HepG2 (cell line): ENCODE data around the gene DPY30. TPM values are rescaled to one million over a fixed set of nuclear protein-coding genes. Genes with fewer than 3 reads are reported as not detected.
A peak's percentile ranks its signal among the peaks of the same experiment; 100 is the strongest.

Source experiments
- ATAC-seq: fragments of 200-7000 bp; cut with Tn5 transposase; 3 replicates; pipeline ENCODE4 v1.9.1; 2020; ENCODE audit warnings: mild to moderate bottlenecking, moderate library complexity
- BruUV-seq: library from RNA; stranded (reverse); fragments of 400-500 nt; replicated peaks from 2 replicates; lab custom pipeline; 2021; lab: Mats Ljungman, UMichigan
- CTCF ChIA-PET: fragments of 300-600 bp; formaldehyde crosslinking; extraction: SDS; loops from one replicate; lab custom pipeline; 2021; ENCODE audit warnings: low total read pairs, inconsistent platforms, low intra/inter-chr PET ratio; lab: Yijun Ruan, JAX
- POLR2A ChIA-PET: fragments of 350-600 bp; sonication (Branson Sonifier 250); formaldehyde crosslinking; loops from one replicate; lab custom pipeline; 2020; ENCODE audit warnings: antibody characterized with exemption, inconsistent platforms; lab: Yijun Ruan, JAX
- DNase-seq: peaks from one replicate; pipeline ENCODE4 v3.0.0-alpha.2; 2015; ENCODE audit warnings: low spot score
- FAIRE-seq: peaks from 3 replicates; lab custom pipeline; 2011; peaks lifted over from hg19 to GRCh38; lab: Jason Lieb, UNC
- H2AFZ ChIP-seq: one replicate; pipeline ENCODE4 v1.6.1; 2011; ENCODE audit warnings: low read length, inconsistent platforms
- H3K27ac ChIP-seq: fragments of 300-600 bp; 3 replicates; pipeline ENCODE4 v1.8.0; 2011; ENCODE audit warnings: mixed run types, mild to moderate bottlenecking, mixed read lengths, low read length, inconsistent platforms; ENCODE audit not compliant: insufficient read depth; ENCODE audit errors: extremely low read length
- H3K27me3 ChIP-seq, 2 experiments: fragments of 200-600 bp in 1 of 2; 2 replicates in 1 of 2; 3 replicates in 1 of 2; pipeline versions ENCODE4 v1.6.0 to v1.8.0; 2011; ENCODE audit warnings: low read length in 2 of 2, mild to moderate bottlenecking in 2 of 2, moderate library complexity in 2 of 2, inconsistent platforms in 1 of 2; ENCODE audit not compliant: insufficient read depth in 2 of 2, control insufficient read depth in 1 of 2
- H3K36me3 ChIP-seq, 2 experiments: fragments of 200-600 bp in 1 of 2; replicated peaks in 1 of 2; 2 replicates in 1 of 2; 3 replicates in 1 of 2; pipeline versions ENCODE4 v1.5.1 to v1.8.0; 2011; ENCODE audit warnings: low read length in 2 of 2, inconsistent platforms in 1 of 2; ENCODE audit not compliant: insufficient read depth in 2 of 2, control insufficient read depth in 1 of 2
- H3K4me1 ChIP-seq: 2 replicates; pipeline ENCODE4 v1.5.1; 2012; ENCODE audit warnings: low read length, inconsistent platforms; ENCODE audit not compliant: insufficient read depth
- H3K4me2 ChIP-seq: 2 replicates; pipeline ENCODE4 v1.6.0; 2011; ENCODE audit warnings: low read depth, low read length, inconsistent platforms
- H3K4me3 ChIP-seq, 3 experiments: fragments of 200-600 bp in 1 of 3; sonication (generic), shearing (Covaris generic) in 1 of 3; replicated peaks in 1 of 3; 2 replicates each; pipeline ENCODE4 v1.5.1; 2011 to 2016; ENCODE audit warnings: low read length in 3 of 3, inconsistent platforms in 2 of 3, low read depth in 2 of 3, mild to moderate bottlenecking in 2 of 3, control low read depth in 1 of 3, mixed read lengths in 1 of 3; ENCODE audit not compliant: insufficient read depth in 1 of 3
- H3K79me2 ChIP-seq: one replicate; pipeline ENCODE4 v1.6.1; 2011; ENCODE audit warnings: low read length, inconsistent platforms; ENCODE audit not compliant: insufficient read depth
- H3K9ac ChIP-seq: 2 replicates; pipeline ENCODE4 v1.6.0; 2011; ENCODE audit warnings: mild to moderate bottlenecking, low read depth, low read length, inconsistent platforms; ENCODE audit not compliant: insufficient read depth
- H3K9me3 ChIP-seq: 2 replicates; pipeline ENCODE4 v1.5.1; 2012; ENCODE audit warnings: mild to moderate bottlenecking, low read length
- H4K20me1 ChIP-seq: 2 replicates; pipeline ENCODE4 v1.6.0; 2011; ENCODE audit warnings: inconsistent platforms, mild to moderate bottlenecking, low read length, moderate library complexity; ENCODE audit not compliant: insufficient read depth
- GATAD2A ChIP-seq: IDR thresholded peaks from 2 replicates; pipeline ENCODE4 v1.6.1; 2016
- HNF4G ChIP-seq, 2 experiments: sonication (generic) in 1 of 2; formaldehyde crosslinking in 1 of 2; IDR thresholded peaks; 2 replicates each; pipeline versions ENCODE4 v1.4.0 to v1.6.1; 2011 to 2020; ENCODE audit warnings: borderline replicate concordance in 2 of 2, low read depth in 2 of 2, mild to moderate bottlenecking in 2 of 2, low read length in 1 of 2, missing genetic modification reagents in 1 of 2, moderate library complexity in 1 of 2
- MATR3 ChIP-seq: sonication (generic); formaldehyde crosslinking; IDR thresholded peaks from 2 replicates; pipeline ENCODE4 v1.4.0; 2020; ENCODE audit warnings: missing genetic modification reagents
- RARG ChIP-seq: sonication (generic); formaldehyde crosslinking; IDR thresholded peaks from 2 replicates; pipeline ENCODE4 v1.4.0; 2020; ENCODE audit warnings: low read depth, mild to moderate bottlenecking, missing genetic modification reagents
- RXRB ChIP-seq: IDR thresholded peaks from 2 replicates; pipeline ENCODE4 v1.6.1; 2016; ENCODE audit warnings: borderline replicate concordance, missing genetic modification reagents, missing compliant biosample characterization
- TEAD3 ChIP-seq: optimal IDR thresholded peaks from 2 replicates; pipeline ENCODE3; 2016; ENCODE audit warnings: borderline replicate concordance
- ZEB1 ChIP-seq: IDR thresholded peaks from 2 replicates; pipeline ENCODE4 v1.6.1; 2012; ENCODE audit warnings: mild to moderate bottlenecking, low read depth, inconsistent platforms; ENCODE audit not compliant: insufficient replicate concordance
- ZNF33B ChIP-seq: sonication (generic); formaldehyde crosslinking; IDR thresholded peaks from 2 replicates; pipeline ENCODE4 v1.5.1; 2020; ENCODE audit warnings: mild to moderate bottlenecking, missing genetic modification reagents
- ZNF460 ChIP-seq: sonication (generic); formaldehyde crosslinking; IDR thresholded peaks from 2 replicates; pipeline ENCODE4 v1.5.1; 2020; ENCODE audit warnings: missing genetic modification reagents, mild to moderate bottlenecking, borderline replicate concordance
- ZNF530 ChIP-seq: sonication (generic); formaldehyde crosslinking; IDR thresholded peaks from 2 replicates; pipeline ENCODE4 v1.5.0; 2020; ENCODE audit warnings: low read depth, mild to moderate bottlenecking, missing genetic modification reagents
- ZNF749 ChIP-seq: sonication (generic); formaldehyde crosslinking; IDR thresholded peaks from 2 replicates; pipeline ENCODE4 v1.8.0; 2022; ENCODE audit warnings: mild to moderate bottlenecking, missing genetic modification reagents, moderate library complexity, borderline replicate concordance
- ZNF883 ChIP-seq: sonication (generic); formaldehyde crosslinking; IDR thresholded peaks from 2 replicates; pipeline ENCODE4 v1.5.1; 2020; ENCODE audit warnings: mild to moderate bottlenecking, missing genetic modification reagents; ENCODE audit errors: not compliant biosample characterization
- in situ Hi-C: cut with HindIII; loops from 2 replicates; pipeline ENCODE4 v1.10.0; 2017; ENCODE audit warnings: low pct_unique_long_range_greater_than_20kb; ENCODE audit not compliant: extremely low pct_ligation_motif_present
- intact Hi-C: fragments of 100-400 bp; cut with micrococcal nuclease; formaldehyde crosslinking; loops from one replicate; pipeline ENCODE4 v1.10.0; 2022; ENCODE audit not compliant: unreplicated experiment
- polyA plus RNA-seq, 8 experiments: library from polyadenylated mRNA; depleted of rRNA in 3 of 8; stranded (reverse) in 7 of 8; unstranded in 1 of 8; fragments of >200 nt; fragmentation: Illumina TruSeq in 4 of 8; extraction: Trizol in 4 of 8; gene quantifications; 2 replicates each; pipeline versions ENCODE4 v1.2.1 to v1.2.3, GENCODE V29; 2011 to 2016; ENCODE audit warnings: low read depth in 4 of 8, missing spikeins in 1 of 8, mixed read lengths in 1 of 8; ENCODE audit not compliant: insufficient read depth in 1 of 8
- total RNA-seq, 5 experiments: library from RNA; depleted of rRNA; stranded (reverse); fragments of >200 nt; fragmentation: Illumina TruSeq; extraction: Trizol; gene quantifications; 2 replicates each; pipeline ENCODE4 v1.2.3, GENCODE V29; 2016; ENCODE audit warnings: low read depth in 1 of 5
- TF ChIP-seq, protein P1 (sequence below): sonication (generic); formaldehyde crosslinking; IDR thresholded peaks from 2 replicates; pipeline ENCODE4 v1.8.0; 2022; ENCODE audit warnings: mild to moderate bottlenecking, missing genetic modification reagents, borderline replicate concordance
- TF ChIP-seq, protein P2 (sequence below): IDR thresholded peaks from 2 replicates; pipeline ENCODE4 v1.6.1; 2012; ENCODE audit warnings: low read length, improper control_type of control experiment
- TF ChIP-seq, protein P3 (sequence below): IDR thresholded peaks from 2 replicates; pipeline ENCODE4 v1.6.1; 2016; ENCODE audit warnings: missing compliant biosample characterization, missing genetic modification reagents, borderline replicate concordance
- TF ChIP-seq, protein P4 (sequence below): IDR thresholded peaks from 2 replicates; pipeline ENCODE4 v1.6.1; 2016; ENCODE audit warnings: low read depth
- TF ChIP-seq, protein P5 (sequence below): sonication (generic); formaldehyde crosslinking; IDR thresholded peaks from 2 replicates; pipeline ENCODE4 v1.8.1; 2023; ENCODE audit warnings: missing genetic modification reagents, mild to moderate bottlenecking, borderline replicate concordance

DPY30 gene
- total and polyA plus RNA-seq, 2 of the 13 experiments (the other 11 are each of a cell fraction or from before 2014, with no cell fraction given), result 98.1 to 118 TPM

DNA sequence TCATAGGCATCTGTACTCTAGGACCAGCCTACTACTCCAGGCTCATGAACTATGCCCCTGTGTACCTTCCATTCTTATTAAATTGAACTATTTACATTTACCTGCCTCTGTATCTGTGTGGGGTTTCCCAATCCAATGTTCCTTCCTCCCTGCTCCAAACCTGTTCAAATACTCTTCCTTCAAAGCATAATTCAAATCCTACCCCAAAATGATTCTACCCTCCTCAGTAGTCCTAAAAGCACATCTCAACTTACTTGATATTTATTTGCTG is 32.5 kb downstream of the DPY30 start:
- intact Hi-C loops, result loop anchor here (2.0 to 5.0 kb wide), 3 partner anchors 32 to 80 kb away; partner anchors contain the start of gene DPY30
- CTCF ChIA-PET, result no interaction called here
- no peaks in the 10 kb centered on the region; a peak in 1 of 5 replicates for H3K27me3 ChIP-seq
- peaks cover 50% of the 10 kb centered on the region for H4K20me1 ChIP-seq
- H3K79me2 ChIP-seq, result peaks cover 72% of the 10 kb centered on the region
- peak overlapping the region in 2 of 3 experiments; percentile 36 to 99; a peak in 2 of 6 replicates for H3K4me3 ChIP-seq
- H3K4me2 ChIP-seq, result peak overlapping the region; percentile 83
- DNase-seq (peak; percentile 50), FAIRE-seq (no peak), ATAC-seq (peak; percentile 14)
- H3K36me3 ChIP-seq, result no peaks in the 10 kb centered on the region
- peak overlapping the region; percentile 21 for H3K27ac ChIP-seq
- in situ Hi-C loops, result no loop called here
- peaks cover 68% of the 10 kb centered on the region for H3K4me1 ChIP-seq
- 0 out of 2 replicates have a peak overlapping the region, but pooled peaks have one; percentile 9 for H3K9ac ChIP-seq
- H3K9me3 ChIP-seq, result no peaks in the 10 kb centered on the region
- BruUV-seq, result no TSS peak
- no peak overlapping the region for H2AFZ ChIP-seq
- POLR2A ChIA-PET, result no interaction called here
- TF ChIP-seq RARG, result no peak
- TF ChIP-seq, protein P1, sequence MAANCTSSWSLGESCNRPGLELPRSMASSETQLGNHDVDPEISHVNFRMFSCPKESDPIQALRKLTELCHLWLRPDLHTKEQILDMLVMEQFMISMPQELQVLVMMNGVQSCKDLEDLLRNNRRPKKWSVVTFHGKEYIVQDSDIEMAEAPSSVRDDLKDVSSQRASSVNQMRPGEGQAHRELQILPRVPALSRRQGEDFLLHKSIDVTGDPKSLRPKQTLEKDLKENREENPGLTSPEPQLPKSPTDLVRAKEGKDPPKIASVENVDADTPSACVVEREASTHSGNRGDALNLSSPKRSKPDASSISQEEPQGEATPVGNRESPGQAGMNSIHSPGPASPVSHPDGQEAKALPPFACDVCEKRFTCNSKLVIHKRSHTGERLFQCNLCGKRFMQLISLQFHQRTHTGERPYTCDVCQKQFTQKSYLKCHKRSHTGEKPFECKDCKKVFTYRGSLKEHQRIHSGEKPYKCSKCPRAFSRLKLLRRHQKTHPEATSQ (CRISPR knock-in tag), result peak; percentile 5; the same call in 1 of the 2 replicates
- peak; percentile 60; the same call in 1 of the 2 replicates for TF ChIP-seq HNF4G (IDR thresholded peaks at IDR 0.05; ENCODE audit: borderline replicate concordance, low read depth, low read length)
- no peak for TF ChIP-seq HNF4G (CRISPR knock-in tag; IDR thresholded peaks at IDR 0.05; ENCODE audit: borderline replicate concordance, low read depth)
- TF ChIP-seq ZNF883 (CRISPR knock-in tag), result no peak
- TF ChIP-seq, protein P2, sequence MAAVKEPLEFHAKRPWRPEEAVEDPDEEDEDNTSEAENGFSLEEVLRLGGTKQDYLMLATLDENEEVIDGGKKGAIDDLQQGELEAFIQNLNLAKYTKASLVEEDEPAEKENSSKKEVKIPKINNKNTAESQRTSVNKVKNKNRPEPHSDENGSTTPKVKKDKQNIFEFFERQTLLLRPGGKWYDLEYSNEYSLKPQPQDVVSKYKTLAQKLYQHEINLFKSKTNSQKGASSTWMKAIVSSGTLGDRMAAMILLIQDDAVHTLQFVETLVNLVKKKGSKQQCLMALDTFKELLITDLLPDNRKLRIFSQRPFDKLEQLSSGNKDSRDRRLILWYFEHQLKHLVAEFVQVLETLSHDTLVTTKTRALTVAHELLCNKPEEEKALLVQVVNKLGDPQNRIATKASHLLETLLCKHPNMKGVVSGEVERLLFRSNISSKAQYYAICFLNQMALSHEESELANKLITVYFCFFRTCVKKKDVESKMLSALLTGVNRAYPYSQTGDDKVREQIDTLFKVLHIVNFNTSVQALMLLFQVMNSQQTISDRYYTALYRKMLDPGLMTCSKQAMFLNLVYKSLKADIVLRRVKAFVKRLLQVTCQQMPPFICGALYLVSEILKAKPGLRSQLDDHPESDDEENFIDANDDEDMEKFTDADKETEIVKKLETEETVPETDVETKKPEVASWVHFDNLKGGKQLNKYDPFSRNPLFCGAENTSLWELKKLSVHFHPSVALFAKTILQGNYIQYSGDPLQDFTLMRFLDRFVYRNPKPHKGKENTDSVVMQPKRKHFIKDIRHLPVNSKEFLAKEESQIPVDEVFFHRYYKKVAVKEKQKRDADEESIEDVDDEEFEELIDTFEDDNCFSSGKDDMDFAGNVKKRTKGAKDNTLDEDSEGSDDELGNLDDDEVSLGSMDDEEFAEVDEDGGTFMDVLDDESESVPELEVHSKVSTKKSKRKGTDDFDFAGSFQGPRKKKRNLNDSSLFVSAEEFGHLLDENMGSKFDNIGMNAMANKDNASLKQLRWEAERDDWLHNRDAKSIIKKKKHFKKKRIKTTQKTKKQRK, result no peak
- TF ChIP-seq ZNF33B, result no peak
- no peak for TF ChIP-seq MATR3
- TF ChIP-seq, protein P3, sequence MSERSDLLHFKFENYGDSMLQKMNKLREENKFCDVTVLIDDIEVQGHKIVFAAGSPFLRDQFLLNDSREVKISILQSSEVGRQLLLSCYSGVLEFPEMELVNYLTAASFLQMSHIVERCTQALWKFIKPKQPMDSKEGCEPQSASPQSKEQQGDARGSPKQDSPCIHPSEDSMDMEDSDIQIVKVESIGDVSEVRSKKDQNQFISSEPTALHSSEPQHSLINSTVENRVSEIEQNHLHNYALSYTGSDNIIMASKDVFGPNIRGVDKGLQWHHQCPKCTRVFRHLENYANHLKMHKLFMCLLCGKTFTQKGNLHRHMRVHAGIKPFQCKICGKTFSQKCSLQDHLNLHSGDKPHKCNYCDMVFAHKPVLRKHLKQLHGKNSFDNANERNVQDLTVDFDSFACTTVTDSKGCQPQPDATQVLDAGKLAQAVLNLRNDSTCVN, result no peak
- peak; percentile 69 for TF ChIP-seq TEAD3 (CRISPR knock-in tag)
- peak; percentile 76 for TF ChIP-seq GATAD2A (CRISPR knock-in tag)
- TF ChIP-seq ZNF530, result no peak
- peak; percentile 70 for TF ChIP-seq ZEB1
- TF ChIP-seq, protein P4, sequence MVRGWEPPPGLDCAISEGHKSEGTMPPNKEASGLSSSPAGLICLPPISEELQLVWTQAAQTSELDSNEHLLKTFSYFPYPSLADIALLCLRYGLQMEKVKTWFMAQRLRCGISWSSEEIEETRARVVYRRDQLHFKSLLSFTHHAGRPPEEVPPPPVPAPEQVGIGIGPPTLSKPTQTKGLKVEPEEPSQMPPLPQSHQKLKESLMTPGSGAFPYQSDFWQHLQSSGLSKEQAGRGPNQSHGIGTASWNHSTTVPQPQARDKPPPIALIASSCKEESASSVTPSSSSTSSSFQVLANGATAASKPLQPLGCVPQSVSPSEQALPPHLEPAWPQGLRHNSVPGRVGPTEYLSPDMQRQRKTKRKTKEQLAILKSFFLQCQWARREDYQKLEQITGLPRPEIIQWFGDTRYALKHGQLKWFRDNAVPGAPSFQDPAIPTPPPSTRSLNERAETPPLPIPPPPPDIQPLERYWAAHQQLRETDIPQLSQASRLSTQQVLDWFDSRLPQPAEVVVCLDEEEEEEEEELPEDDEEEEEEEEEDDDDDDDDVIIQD (CRISPR knock-in tag), result peak; percentile 36; the same call in 1 of the 2 replicates
- no peak for TF ChIP-seq ZNF460 (CRISPR knock-in tag)
- TF ChIP-seq ZNF749 (CRISPR knock-in tag), result no peak
- TF ChIP-seq RXRB (CRISPR knock-in tag), result peak; percentile 47
- TF ChIP-seq, protein P5, sequence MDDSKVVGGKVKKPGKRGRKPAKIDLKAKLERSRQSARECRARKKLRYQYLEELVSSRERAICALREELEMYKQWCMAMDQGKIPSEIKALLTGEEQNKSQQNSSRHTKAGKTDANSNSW (CRISPR knock-in tag), result no peak
